ENCODE data around the gene FARP1. TPM values are rescaled to one million over a fixed set of nuclear protein-coding genes. Genes with fewer than 3 reads are reported as not detected.

The FARP1 gene
- total and polyA plus RNA-seq, 2 of the 8 experiments (the other 6 are each of a cell fraction or from before 2014, with no cell fraction given), result 24.7 to 104 TPM

DNA sequence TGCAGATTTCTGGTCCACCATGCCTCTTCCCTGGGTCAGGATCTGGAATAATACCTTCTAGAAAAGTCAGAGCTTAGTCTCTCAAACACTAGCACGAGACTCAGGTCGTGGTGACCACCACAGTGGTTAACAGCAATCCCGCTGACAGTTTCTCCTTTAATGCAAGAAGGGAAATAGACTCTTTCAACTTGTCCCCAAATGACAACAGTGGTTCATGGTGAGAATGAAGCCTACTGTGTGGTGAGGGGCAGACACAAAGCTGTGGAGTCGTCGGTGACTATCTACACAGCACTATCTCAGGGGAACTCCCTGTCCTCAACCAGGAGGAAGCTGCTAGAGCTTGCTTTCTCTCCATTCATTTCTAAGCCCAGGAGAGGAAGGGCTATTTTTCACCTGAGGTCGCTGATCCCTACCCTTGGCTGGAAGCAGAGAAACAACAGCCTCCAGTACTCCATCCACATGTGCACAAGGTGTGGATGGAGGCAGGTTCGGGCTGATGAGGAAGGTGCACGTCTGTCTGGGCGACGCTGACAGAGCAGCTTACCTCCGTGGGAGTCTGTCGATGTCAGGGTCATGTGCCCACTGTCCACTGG, 361.6 kb downstream of the FARP1 start (continued):
- TF ChIP-seq, protein P1, sequence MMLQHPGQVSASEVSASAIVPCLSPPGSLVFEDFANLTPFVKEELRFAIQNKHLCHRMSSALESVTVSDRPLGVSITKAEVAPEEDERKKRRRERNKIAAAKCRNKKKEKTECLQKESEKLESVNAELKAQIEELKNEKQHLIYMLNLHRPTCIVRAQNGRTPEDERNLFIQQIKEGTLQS (IDR thresholded peaks at IDR 0.05; ENCODE audit: insufficient read depth, low read depth, low read length), result no peak
- TF ChIP-seq RAD21 (IDR thresholded peaks at IDR 0.05 in 1 of 2, conservative IDR thresholded peaks at IDR 0.05 in 1 of 2; ENCODE audit: low read depth in 2 of 2, low read length in 2 of 2), result no peak

Small RNA genes within 50 kb of the gene (microRNA-seq; reads per million reads assigned to microRNA genes)
- 0 reads per million in 2 experiments for gene MIR3170 (ENCODE audit: borderline microRNAs expressed in 2 of 2, borderline number of aligned reads in 2 of 2, borderline replicate concordance in 1 of 2)

Small RNA genes within 50 kb of the gene (small RNA-seq; reads per million reads assigned to genes)
- gene MIR3170 (ENCODE audit: insufficient read depth), result 4.1 reads per million, percentile 53 among the genes with 10 or more reads in this experiment

Other genes starting within 250 kb of the FARP1 start
- gene IPO5, start 189.4 kb upstream of the FARP1 start, total RNA-seq (2021; fragmentation: NEBNext Ultra II Directional; extraction: Animal tissue kit (Norgen Biotek cat#: 25700)), result 388 and 410 TPM in 2 replicates
- gene IPO5, start 189.4 kb upstream of the FARP1 start, polyA plus RNA-seq (2011; rRNA removed), result 106 and 143 TPM in 2 replicates
- gene RNF113B, start 34.2 kb downstream of the FARP1 start, total RNA-seq (2021; fragmentation: NEBNext Ultra II Directional; extraction: Animal tissue kit (Norgen Biotek cat#: 25700)), result not detected in 2 replicates
- gene RNF113B, start 34.2 kb downstream of the FARP1 start, polyA plus RNA-seq (2011; rRNA removed), result not detected in 2 replicates

All from H1 (cell line).